Spinal cord (tissue), 10 donors: ENCODE results near the gene HIC1. TPM values are rescaled to one million over a fixed set of nuclear protein-coding genes. Genes with fewer than 3 reads are reported as not detected.
A peak's percentile ranks its signal among the peaks of the same experiment; 100 is the strongest.

Source experiments
- DNase-seq, 6 donors: peaks; one replicate each; pipeline versions ENCODE4 v3.0.0 to v3.0.0-alpha.2; 2013 to 2015; ENCODE audit warnings: low spot score in 6 of 6, low read depth in 4 of 6
- H3K27ac ChIP-seq: one replicate; pipeline ENCODE4 v1.5.1; 2013; ENCODE audit warnings: low read depth, low read length, control low read depth
- H3K27me3 ChIP-seq: one replicate; pipeline ENCODE4 v1.6.1; 2013; ENCODE audit warnings: low read length; ENCODE audit not compliant: control insufficient read depth, insufficient read depth
- H3K36me3 ChIP-seq: one replicate; pipeline ENCODE4 v1.6.1; 2013; ENCODE audit warnings: low read length; ENCODE audit not compliant: control insufficient read depth, insufficient read depth
- H3K4me1 ChIP-seq: one replicate; pipeline ENCODE4 v1.6.1; 2013; ENCODE audit warnings: low read length; ENCODE audit not compliant: control insufficient read depth, insufficient read depth
- H3K4me3 ChIP-seq: one replicate; pipeline ENCODE4 v1.5.1; 2013; ENCODE audit warnings: low read depth, low read length, control low read depth
- H3K9me3 ChIP-seq: one replicate; pipeline ENCODE4 v1.6.1; 2013; ENCODE audit warnings: low read length; ENCODE audit not compliant: control insufficient read depth, insufficient read depth
- WGBS: methylation state at CpG from one replicate; pipeline ENCODE4 v1.1.5; 2013; ENCODE audit warnings: missing lambda C conversion rate; ENCODE audit not compliant: insufficient coverage; 5-methylcytosine and 5-hydroxymethylcytosine counted together
- polyA plus RNA-seq, 2 donors: library from polyadenylated mRNA; unstranded; fragments of 120-200 nt; gene quantifications; one replicate each; pipeline ENCODE4 v1.2.1, GENCODE V29; 2013; ENCODE audit not compliant: insufficient read length in 2 of 2
- total RNA-seq, 2 donors: library from RNA; depleted of rRNA in 1 of 2; stranded (reverse); fragments of 120-200 nt in 1 of 2; fragments of >200 nt in 1 of 2; gene quantifications; one replicate each; pipeline versions ENCODE4 v1.2.3 to v1.2.4, GENCODE V29; 2013 to 2014
- donor health status: healthy.

Gene HIC1
- total and polyA plus RNA-seq, 4 donors = 8.6 to 46.5 (median 14.2) TPM

- Histone ChIP-seq H3K36me3 (no peaks in the 10 kb centered on the region), H3K4me3 (peak within 1 kb of the TSS; percentile 41), H3K27me3 (peaks cover 36% of the 10 kb centered on the region), H3K27ac (no peak within 1 kb of the TSS), H3K9me3 (no peaks in the 10 kb centered on the region), H3K4me1 (peaks cover 58% of the 10 kb centered on the region)
- DNase-seq = peak in 2 of 6 donors; percentile 93 to 94
- WGBS = 0% methylated on average over 47 of the region's 47 CpGs
These were observed 29.7 kb upstream of the HIC1 start, which contains the start of gene RTN4RL1 for GRCh38 chr17:2025220-2025621. Gene RTN4RL1, minus strand, starts transcription at chr17:2025334. Its CDS starts 469 bp downstream, at chr17:2024865.

DNA sequence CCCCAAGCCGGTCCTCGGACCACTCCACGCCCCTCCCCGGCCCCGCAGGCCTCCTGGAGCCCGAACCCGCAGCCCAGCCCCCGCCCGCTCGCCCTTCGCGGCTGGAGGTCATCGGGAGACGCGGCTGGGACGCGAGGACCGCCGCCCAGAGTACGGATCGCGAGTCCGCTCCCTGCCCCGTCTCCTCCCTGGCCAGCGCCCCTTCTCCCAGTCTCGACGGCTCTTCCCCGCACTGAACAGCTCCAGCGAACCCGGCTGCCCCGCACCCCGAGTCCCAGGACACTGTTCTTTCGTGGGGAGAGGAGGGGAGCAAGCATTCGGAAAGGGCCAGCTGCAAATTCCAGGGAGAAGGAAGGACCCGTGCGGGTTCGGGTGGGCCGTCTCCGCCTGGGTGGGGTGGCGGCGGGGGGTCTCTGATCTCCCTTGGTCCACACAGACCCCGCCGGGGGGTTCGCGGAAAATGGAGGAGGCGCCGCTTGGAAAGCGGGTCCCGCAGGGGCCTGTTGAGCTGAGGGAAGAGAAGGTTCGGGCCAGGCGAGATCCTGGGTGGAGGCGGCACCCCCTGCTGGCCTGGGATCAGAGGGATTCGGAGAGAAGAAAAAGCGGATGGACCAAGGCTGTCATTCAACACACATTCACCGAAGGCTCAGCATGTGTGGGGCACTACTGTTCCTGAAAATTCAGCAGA, 29.1 kb upstream of the HIC1 start:
- DNase-seq = peak in 2 of 6 donors; percentile 90 to 92
- Histone ChIP-seq H3K36me3 (no peaks in the 10 kb centered on the region), H3K4me3 (peak overlapping the region; percentile 41), H3K27me3 (peaks cover 36% of the 10 kb centered on the region), H3K27ac (no peak overlapping the region), H3K9me3 (no peaks in the 10 kb centered on the region), H3K4me1 (peaks cover 56% of the 10 kb centered on the region)
- under 1% methylated on average over 48 of the region's 55 CpGs for WGBS

GRCh38 chr17:2027528-2028233, 27.2 kb upstream of the HIC1 start:
- Histone ChIP-seq H3K4me3 (no peak overlapping the region), H3K27ac (no peak overlapping the region), H3K36me3 (peaks cover under 1% of the 10 kb centered on the region), H3K27me3 (peaks cover 32% of the 10 kb centered on the region), H3K4me1 (peaks cover 60% of the 10 kb centered on the region), H3K9me3 (no peaks in the 10 kb centered on the region)
- 67% methylated on average over 7 of the region's 11 CpGs for WGBS
- no peak for DNase-seq

DNA sequence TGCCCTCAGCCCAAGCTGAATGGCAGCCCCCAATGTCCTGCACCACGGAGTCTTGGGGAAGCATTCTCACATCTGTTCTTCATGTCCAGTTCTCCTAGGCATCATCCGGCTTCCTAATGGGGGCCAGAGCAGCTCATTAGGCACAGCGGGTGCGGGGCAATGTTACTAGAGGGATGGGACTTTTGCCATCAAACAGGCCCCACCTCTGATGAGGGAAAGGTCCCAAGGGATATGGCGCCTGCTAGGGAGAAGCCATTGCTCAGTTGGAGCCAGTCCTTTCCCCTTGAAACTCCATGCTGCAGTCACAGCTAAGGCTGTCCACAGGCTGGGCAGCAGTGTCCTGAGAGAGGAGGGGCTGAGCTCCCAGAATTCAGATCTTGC, 26.7 kb upstream of the HIC1 start:
- Histone ChIP-seq H3K4me1 (peaks cover 54% of the 10 kb centered on the region), H3K36me3 (peaks cover 6% of the 10 kb centered on the region), H3K9me3 (no peaks in the 10 kb centered on the region), H3K27ac (no peak overlapping the region), H3K4me3 (no peak overlapping the region), H3K27me3 (peaks cover 27% of the 10 kb centered on the region)
- WGBS = 69% methylated on average over 5 of the region's 5 CpGs
- DNase-seq = no peak

DNA sequence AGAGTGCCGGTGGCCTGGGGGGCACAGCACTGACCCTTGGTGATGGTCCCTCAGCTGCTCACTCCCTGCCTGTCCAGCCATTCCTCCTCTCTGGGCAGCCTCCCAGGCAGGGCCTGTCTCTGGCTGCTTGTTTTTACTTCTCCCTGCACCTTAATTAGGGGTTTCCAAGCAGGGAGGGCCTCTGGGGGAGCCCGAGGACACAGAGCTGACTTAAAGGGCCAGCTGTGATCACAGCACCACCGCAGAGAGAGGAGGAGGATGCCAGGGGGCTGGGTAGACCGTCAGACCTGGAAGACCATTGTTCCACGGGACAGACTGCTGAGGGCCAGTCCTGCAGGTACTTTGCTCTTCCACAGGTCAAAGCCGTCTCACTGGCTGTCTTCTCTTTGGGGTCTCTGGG, 26.2 kb upstream of the HIC1 start:
- H3K27me3 ChIP-seq = peaks cover 25% of the 10 kb centered on the region
- peaks cover 11% of the 10 kb centered on the region for H3K36me3 ChIP-seq
- WGBS = 31% methylated on average over 6 of the region's 6 CpGs
- no peaks in the 10 kb centered on the region for H3K9me3 ChIP-seq
- peaks cover 52% of the 10 kb centered on the region for H3K4me1 ChIP-seq
- no peak for DNase-seq
- no peak overlapping the region for H3K27ac ChIP-seq
- no peak overlapping the region for H3K4me3 ChIP-seq

GRCh38 chr17:2029911-2030778, 24.8 kb upstream of the HIC1 start, which contains the start of gene DPH1:
Gene DPH1, plus strand, starts transcription at chr17:2030153. Its CDS starts 17 bp downstream, at chr17:2030170.
- Histone ChIP-seq H3K9me3 (no peaks in the 10 kb centered on the region), H3K27me3 (peaks cover 17% of the 10 kb centered on the region), H3K27ac (peak within 1 kb of the TSS; percentile 50), H3K4me3 (peak within 1 kb of the TSS; percentile 96), H3K4me1 (peaks cover 42% of the 10 kb centered on the region), H3K36me3 (peaks cover 20% of the 10 kb centered on the region)
- under 1% methylated on average over 59 of the region's 59 CpGs for WGBS
- peak in 2 of 6 donors; percentile 95 to 96 for DNase-seq

DNA sequence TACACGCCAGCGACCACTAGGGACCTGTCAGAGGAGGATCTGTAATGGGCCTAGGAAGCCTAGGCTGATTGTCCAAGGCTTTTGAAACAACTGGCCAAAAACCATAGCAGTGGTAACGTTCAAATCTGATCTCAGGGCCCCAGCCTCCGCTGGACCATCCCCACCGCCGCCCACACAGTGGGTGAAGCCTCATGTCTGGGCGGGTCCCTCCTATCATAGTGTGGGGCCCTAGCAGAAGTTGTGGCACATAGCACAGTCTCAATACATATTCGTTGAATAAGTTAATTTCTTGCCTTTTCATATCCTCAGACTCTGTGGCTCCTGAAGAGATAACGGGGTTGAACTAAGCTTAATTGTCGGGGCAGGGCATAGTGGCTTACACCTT, 24.1 kb upstream of the HIC1 start:
- DNase-seq = no peak
- Histone ChIP-seq H3K27ac (peak overlapping the region; percentile 50), H3K36me3 (peaks cover 25% of the 10 kb centered on the region), H3K27me3 (peaks cover 11% of the 10 kb centered on the region), H3K9me3 (no peaks in the 10 kb centered on the region), H3K4me1 (peaks cover 38% of the 10 kb centered on the region), H3K4me3 (peak overlapping the region; percentile 96)
- 19% methylated on average over 10 of the region's 10 CpGs for WGBS

- no peak for DNase-seq
- no peak overlapping the region for H3K27ac ChIP-seq
- H3K36me3 ChIP-seq = peaks cover 44% of the 10 kb centered on the region
- peaks cover 1% of the 10 kb centered on the region for H3K27me3 ChIP-seq
- 100% methylated on average over 3 of the region's 7 CpGs for WGBS
- H3K4me1 ChIP-seq = peaks cover 42% of the 10 kb centered on the region
- H3K4me3 ChIP-seq = no peak overlapping the region
- no peaks in the 10 kb centered on the region for H3K9me3 ChIP-seq
These were observed 21.8 kb upstream of the HIC1 start for GRCh38 chr17:2033153-2033552.

GRCh38 chr17:2034157-2034556, 20.7 kb upstream of the HIC1 start:
- no peak overlapping the region for H3K27ac ChIP-seq
- DNase-seq = no peak
- no peaks in the 10 kb centered on the region for H3K27me3 ChIP-seq
- H3K9me3 ChIP-seq = no peaks in the 10 kb centered on the region
- peaks cover 32% of the 10 kb centered on the region for H3K4me1 ChIP-seq
- H3K36me3 ChIP-seq = peaks cover 52% of the 10 kb centered on the region
- no CpG with 5 or more reads among the region's 7 CpGs for WGBS
- no peak overlapping the region for H3K4me3 ChIP-seq
